Measurements from ENCODE around the gene GIGYF2. TPM values are rescaled to one million over a fixed set of nuclear protein-coding genes. Genes with fewer than 3 reads are reported as not detected.

The GIGYF2 gene
- total RNA-seq, 1 experiment from 2014 or later = 68.3 TPM

DNA sequence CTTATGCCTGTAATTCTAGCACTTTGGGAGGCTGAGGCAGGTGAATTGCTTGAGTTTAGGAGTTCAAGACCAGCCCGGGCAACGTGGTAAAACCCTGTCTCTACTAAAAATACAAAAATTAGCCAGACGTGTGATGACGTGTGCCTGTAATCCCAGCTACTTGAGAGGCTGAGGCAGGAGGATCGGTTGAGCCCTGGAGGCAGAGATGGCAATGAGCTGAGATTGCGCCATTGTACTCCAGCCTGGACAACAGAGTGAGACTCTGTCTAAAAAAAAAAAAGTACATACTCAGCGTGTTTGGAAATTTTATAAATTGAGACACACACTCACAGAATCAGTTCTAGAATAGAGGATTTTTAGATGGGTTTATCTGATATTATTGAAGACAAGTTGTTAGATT, 17.1 kb upstream of the GIGYF2 start:
- H3K4me1 ChIP-seq (ENCODE audit: control insufficient read depth, insufficient read depth, low read length) = no peaks in the 10 kb centered on the region
- intact Hi-C loops (cut with micrococcal nuclease; ENCODE audit: unreplicated experiment) (no loop called here), in situ Hi-C loops (cut with HindIII; ENCODE audit: low pct_unique_long_range_greater_than_20kb, low sequenced_read_pairs) (no loop called here)
- ATAC-seq (no peak), DNase-seq (ENCODE audit: low read depth, low spot score) (no peak)
- no peaks in the 10 kb centered on the region for H3K27me3 ChIP-seq (ENCODE audit: control insufficient read depth, insufficient read depth, low read length)
- ChIA-PET CTCF (no interaction called here), POLR2A (interaction anchor here (0.6 kb wide), 1 partner anchor 21 kb away, joined by 3 read pairs; no protein-coding TSS in a partner anchor)
- no TSS peak for BruUV-seq (replicated peaks)
- H3K36me3 ChIP-seq (ENCODE audit: control insufficient read depth, insufficient read depth, low read length) = no peaks in the 10 kb centered on the region
- H3K27ac ChIP-seq (ENCODE audit: low read length) = no peak overlapping the region
- TF ChIP-seq, protein P1, sequence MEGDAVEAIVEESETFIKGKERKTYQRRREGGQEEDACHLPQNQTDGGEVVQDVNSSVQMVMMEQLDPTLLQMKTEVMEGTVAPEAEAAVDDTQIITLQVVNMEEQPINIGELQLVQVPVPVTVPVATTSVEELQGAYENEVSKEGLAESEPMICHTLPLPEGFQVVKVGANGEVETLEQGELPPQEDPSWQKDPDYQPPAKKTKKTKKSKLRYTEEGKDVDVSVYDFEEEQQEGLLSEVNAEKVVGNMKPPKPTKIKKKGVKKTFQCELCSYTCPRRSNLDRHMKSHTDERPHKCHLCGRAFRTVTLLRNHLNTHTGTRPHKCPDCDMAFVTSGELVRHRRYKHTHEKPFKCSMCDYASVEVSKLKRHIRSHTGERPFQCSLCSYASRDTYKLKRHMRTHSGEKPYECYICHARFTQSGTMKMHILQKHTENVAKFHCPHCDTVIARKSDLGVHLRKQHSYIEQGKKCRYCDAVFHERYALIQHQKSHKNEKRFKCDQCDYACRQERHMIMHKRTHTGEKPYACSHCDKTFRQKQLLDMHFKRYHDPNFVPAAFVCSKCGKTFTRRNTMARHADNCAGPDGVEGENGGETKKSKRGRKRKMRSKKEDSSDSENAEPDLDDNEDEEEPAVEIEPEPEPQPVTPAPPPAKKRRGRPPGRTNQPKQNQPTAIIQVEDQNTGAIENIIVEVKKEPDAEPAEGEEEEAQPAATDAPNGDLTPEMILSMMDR (IDR thresholded peaks at IDR 0.05) = no peak
- TF ChIP-seq SIN3A (IDR thresholded peaks at IDR 0.05; ENCODE audit: borderline replicate concordance, insufficient read depth, low read depth, low read length) = no peak
- TF ChIP-seq, protein P2, sequence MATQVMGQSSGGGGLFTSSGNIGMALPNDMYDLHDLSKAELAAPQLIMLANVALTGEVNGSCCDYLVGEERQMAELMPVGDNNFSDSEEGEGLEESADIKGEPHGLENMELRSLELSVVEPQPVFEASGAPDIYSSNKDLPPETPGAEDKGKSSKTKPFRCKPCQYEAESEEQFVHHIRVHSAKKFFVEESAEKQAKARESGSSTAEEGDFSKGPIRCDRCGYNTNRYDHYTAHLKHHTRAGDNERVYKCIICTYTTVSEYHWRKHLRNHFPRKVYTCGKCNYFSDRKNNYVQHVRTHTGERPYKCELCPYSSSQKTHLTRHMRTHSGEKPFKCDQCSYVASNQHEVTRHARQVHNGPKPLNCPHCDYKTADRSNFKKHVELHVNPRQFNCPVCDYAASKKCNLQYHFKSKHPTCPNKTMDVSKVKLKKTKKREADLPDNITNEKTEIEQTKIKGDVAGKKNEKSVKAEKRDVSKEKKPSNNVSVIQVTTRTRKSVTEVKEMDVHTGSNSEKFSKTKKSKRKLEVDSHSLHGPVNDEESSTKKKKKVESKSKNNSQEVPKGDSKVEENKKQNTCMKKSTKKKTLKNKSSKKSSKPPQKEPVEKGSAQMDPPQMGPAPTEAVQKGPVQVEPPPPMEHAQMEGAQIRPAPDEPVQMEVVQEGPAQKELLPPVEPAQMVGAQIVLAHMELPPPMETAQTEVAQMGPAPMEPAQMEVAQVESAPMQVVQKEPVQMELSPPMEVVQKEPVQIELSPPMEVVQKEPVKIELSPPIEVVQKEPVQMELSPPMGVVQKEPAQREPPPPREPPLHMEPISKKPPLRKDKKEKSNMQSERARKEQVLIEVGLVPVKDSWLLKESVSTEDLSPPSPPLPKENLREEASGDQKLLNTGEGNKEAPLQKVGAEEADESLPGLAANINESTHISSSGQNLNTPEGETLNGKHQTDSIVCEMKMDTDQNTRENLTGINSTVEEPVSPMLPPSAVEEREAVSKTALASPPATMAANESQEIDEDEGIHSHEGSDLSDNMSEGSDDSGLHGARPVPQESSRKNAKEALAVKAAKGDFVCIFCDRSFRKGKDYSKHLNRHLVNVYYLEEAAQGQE (IDR thresholded peaks at IDR 0.05; ENCODE audit: insufficient read depth in 1 of 2, low read depth in 2 of 2, low read length in 1 of 2) = no peak
- TF ChIP-seq POLR2AphosphoS5 (IDR thresholded peaks at IDR 0.05; ENCODE audit: low read depth, low read length) = no peak
- H3K4me3 ChIP-seq (ENCODE audit: low read depth in 2 of 2, low read length in 2 of 2) = no peak overlapping the region
- no peaks in the 10 kb centered on the region for H3K9me3 ChIP-seq (ENCODE audit: control insufficient read depth, insufficient read depth, low read depth, low read length)

DNA sequence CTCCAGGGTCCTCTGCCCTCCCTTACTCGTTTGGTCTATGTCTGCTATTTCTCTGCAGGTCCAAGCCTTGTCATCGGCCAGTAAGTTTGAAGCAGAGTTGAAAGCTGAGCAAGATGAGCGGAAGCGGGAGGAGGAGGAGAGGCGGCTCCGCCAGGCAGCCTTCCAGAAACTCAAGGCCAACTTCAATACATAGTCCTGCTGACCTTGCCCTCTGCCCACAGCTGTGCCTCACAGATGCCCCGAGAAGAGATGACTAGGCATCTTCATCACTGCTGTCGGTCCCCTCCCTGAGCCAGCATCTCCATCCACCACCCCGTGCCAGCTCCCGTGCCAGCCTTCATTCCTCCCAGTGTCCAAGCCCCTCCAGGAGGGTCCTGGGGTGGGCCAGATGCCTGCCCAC, 15.6 kb upstream of the GIGYF2 start:
- DNase-seq (ENCODE audit: low read depth, low spot score) (no peak), ATAC-seq (no peak)
- Histone ChIP-seq H3K4me3 (ENCODE audit: low read depth in 2 of 2, low read length in 2 of 2) (no peak overlapping the region), H3K27me3 (ENCODE audit: control insufficient read depth, insufficient read depth, low read length) (no peaks in the 10 kb centered on the region), H3K36me3 (ENCODE audit: control insufficient read depth, insufficient read depth, low read length) (no peaks in the 10 kb centered on the region), H3K27ac (ENCODE audit: low read length) (no peak overlapping the region), H3K9me3 (ENCODE audit: control insufficient read depth, insufficient read depth, low read depth, low read length) (no peaks in the 10 kb centered on the region), H3K4me1 (ENCODE audit: control insufficient read depth, insufficient read depth, low read length) (no peaks in the 10 kb centered on the region)
- in situ Hi-C loops (cut with HindIII; ENCODE audit: low pct_unique_long_range_greater_than_20kb, low sequenced_read_pairs) = no loop called here
- intact Hi-C loops (cut with micrococcal nuclease; ENCODE audit: unreplicated experiment) = no loop called here
- POLR2A ChIA-PET = no interaction called here
- TF ChIP-seq, protein P1 (IDR thresholded peaks at IDR 0.05) = no peak
- TF ChIP-seq, protein P2 (IDR thresholded peaks at IDR 0.05; ENCODE audit: insufficient read depth in 1 of 2, low read depth in 2 of 2, low read length in 1 of 2) = no peak
- TF ChIP-seq TCF7L2 (IDR thresholded peaks at IDR 0.05; ENCODE audit: low read depth, low read length) (no peak), SIN3A (IDR thresholded peaks at IDR 0.05; ENCODE audit: borderline replicate concordance, insufficient read depth, low read depth, low read length) (no peak), POLR2AphosphoS5 (IDR thresholded peaks at IDR 0.05; ENCODE audit: low read depth, low read length) (no peak)
- no TSS peak for BruUV-seq (replicated peaks)
- CTCF ChIA-PET = no interaction called here
